PC-3 (cell line): Measurements from ENCODE around the gene NAGLU. TPM values are rescaled to one million over a fixed set of nuclear protein-coding genes. Genes with fewer than 3 reads are reported as not detected.

ENCODE experiments used
- ATAC-seq: fragments of 200-7000 bp; cut with Tn5 transposase; 2 replicates; pipeline ENCODE4 v1.9.1; 2020; ENCODE audit warnings: mild to moderate bottlenecking, moderate library complexity
- BruUV-seq: library from RNA; stranded (reverse); fragments of 400-500 nt; replicated peaks from 2 replicates; lab custom pipeline; 2021; lab: Mats Ljungman, UMichigan
- CTCF ChIA-PET: fragments of 300-600 bp; sonication (Branson Sonifier 250); formaldehyde crosslinking; loops from one replicate; lab custom pipeline; 2022; ENCODE audit warnings: antibody characterized with exemption; lab: Charles Lee
- POLR2A ChIA-PET: fragments of 300-600 bp; sonication (Branson Sonifier 250); formaldehyde crosslinking; loops from one replicate; lab custom pipeline; 2022; ENCODE audit warnings: antibody characterized with exemption; ENCODE audit not compliant: unreplicated experiment; lab: Charles Lee
- DNase-seq: peaks from one replicate; pipeline ENCODE4 v3.0.0-alpha.2; 2015
- H2AFZ ChIP-seq: fragments of 300-600 bp; sonication (generic); 2 replicates; pipeline ENCODE4 v1.6.0; 2016; ENCODE audit warnings: antibody characterized with exemption, low read length
- H3F3A ChIP-seq: fragments of 300-600 bp; sonication (generic); one replicate; pipeline ENCODE4 v1.6.0; 2017; ENCODE audit warnings: antibody characterized with exemption, low read length, control low read depth, mild to moderate bottlenecking; ENCODE audit not compliant: unreplicated experiment
- H3K27ac ChIP-seq: fragments of 300-600 bp; sonication (generic); 2 replicates; pipeline ENCODE4 v1.5.1; 2016; ENCODE audit warnings: mild to moderate bottlenecking, low read length
- H3K27me3 ChIP-seq: fragments of 300-600 bp; sonication (generic); 2 replicates; pipeline ENCODE4 v1.6.1; 2016; ENCODE audit warnings: low read length, mixed read lengths
- H3K36me3 ChIP-seq: fragments of 300-600 bp; sonication (generic); 2 replicates; pipeline ENCODE4 v1.6.1; 2016; ENCODE audit warnings: low read depth, mixed run types, low read length, mixed read lengths
- H3K4me1 ChIP-seq: fragments of 300-600 bp; sonication (generic); 2 replicates; pipeline ENCODE4 v1.5.1; 2016; ENCODE audit warnings: low read length; ENCODE audit not compliant: insufficient read depth
- H3K4me2 ChIP-seq: fragments of 300-600 bp; sonication (generic); 2 replicates; pipeline ENCODE4 v1.6.0; 2016; ENCODE audit warnings: low read length
- H3K4me3 ChIP-seq: fragments of 300-600 bp; sonication (generic); 2 replicates; pipeline ENCODE4 v1.5.1; 2016; ENCODE audit warnings: mild to moderate bottlenecking, low read length, mixed read lengths
- H3K79me2 ChIP-seq: fragments of 300-600 bp; sonication (generic); 2 replicates; pipeline ENCODE4 v1.6.1; 2017; ENCODE audit warnings: low read length, mixed read lengths
- H3K9ac ChIP-seq: fragments of 300-600 bp; sonication (generic); 2 replicates; pipeline ENCODE4 v1.6.0; 2016; ENCODE audit warnings: mild to moderate bottlenecking, low read length
- H3K9me2 ChIP-seq: fragments of 300-600 bp; sonication (generic); replicated peaks from 2 replicates; pipeline ENCODE4 v1.6.1; 2016; ENCODE audit warnings: mixed run types, low read length, mixed read lengths
- H3K9me3 ChIP-seq: fragments of 300-600 bp; sonication (generic); 2 replicates; pipeline ENCODE4 v1.6.1; 2016; ENCODE audit warnings: low read length, mixed read lengths
- H4K20me1 ChIP-seq: fragments of 300-600 bp; sonication (generic); 2 replicates; pipeline ENCODE4 v1.6.1; 2016; ENCODE audit warnings: low read length, mixed read lengths
- CTCF ChIP-seq: fragments of 300-600 bp; sonication (generic); conservative IDR thresholded peaks from 2 replicates; pipeline ENCODE4 v1.5.1; 2017; ENCODE audit warnings: antibody characterized with exemption, low read depth, mild to moderate bottlenecking, low read length
- EZH2 ChIP-seq: fragments of 300-600 bp; sonication (generic); IDR thresholded peaks from one replicate; pipeline ENCODE4 v1.6.1; 2017; ENCODE audit warnings: antibody characterized with exemption, mild to moderate bottlenecking, low read length; ENCODE audit not compliant: unreplicated experiment
- EZH2phosphoT487 ChIP-seq: fragments of 300-600 bp; sonication (generic); IDR thresholded peaks from 2 replicates; pipeline ENCODE4 v1.6.1; 2018; ENCODE audit warnings: mild to moderate bottlenecking, antibody characterized with exemption, low read length, borderline replicate concordance
- intact Hi-C: fragments of 100-400 bp; cut with micrococcal nuclease; formaldehyde crosslinking; loops from 2 replicates; pipeline ENCODE4 v1.9.0; 2023
- total RNA-seq: library from RNA; depleted of rRNA; stranded (reverse); fragments of >200 nt; gene quantifications from 2 replicates; pipeline ENCODE4 v1.2.3, GENCODE V29; 2014

The NAGLU gene
- total RNA-seq, 1 experiment from 2014 or later = 4.9 TPM

DNA sequence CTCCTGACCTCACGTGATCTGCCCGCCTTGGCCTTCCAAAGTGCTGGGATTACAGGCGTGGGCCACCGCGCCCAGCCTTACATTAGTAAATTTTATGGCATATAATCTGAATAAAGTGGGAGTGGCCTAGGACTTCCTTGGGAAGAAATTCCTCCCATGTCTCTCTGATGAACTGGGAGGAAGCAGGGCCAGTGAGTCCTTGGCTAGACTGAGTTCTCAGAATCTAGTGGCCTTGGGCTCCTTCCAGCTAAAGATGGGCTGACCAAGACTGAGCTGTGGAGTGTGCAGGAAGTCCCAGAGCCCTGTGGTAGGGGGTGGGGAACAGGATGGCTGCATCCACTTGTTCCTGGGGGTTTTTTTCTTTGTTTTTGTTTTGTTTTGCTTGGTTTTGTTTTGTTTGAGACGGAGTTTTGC is 10.0 kb upstream of the NAGLU start:
- H3K79me2 ChIP-seq = no peaks in the 10 kb centered on the region
- H3K4me2 ChIP-seq = no peak overlapping the region
- H3F3A ChIP-seq = no peaks in the 10 kb centered on the region
- ATAC-seq (no peak), DNase-seq (no peak)
- H3K9me2 ChIP-seq = no peaks in the 10 kb centered on the region
- no TSS peak for BruUV-seq
- H3K9ac ChIP-seq = no peak overlapping the region
- POLR2A ChIA-PET = no interaction called here
- H3K27ac ChIP-seq = no peak overlapping the region
- intact Hi-C loops = no loop called here
- H2AFZ ChIP-seq = no peak overlapping the region
- TF ChIP-seq EZH2phosphoT487 (no peak), EZH2 (no peak), CTCF (no peak)
- H3K4me1 ChIP-seq = peaks cover 7% of the 10 kb centered on the region
- no peaks in the 10 kb centered on the region for H3K9me3 ChIP-seq
- H4K20me1 ChIP-seq = no peaks in the 10 kb centered on the region
- no peaks in the 10 kb centered on the region for H3K36me3 ChIP-seq
- no peaks in the 10 kb centered on the region for H3K27me3 ChIP-seq
- H3K4me3 ChIP-seq = no peak overlapping the region
- CTCF ChIA-PET = no interaction called here

DNA sequence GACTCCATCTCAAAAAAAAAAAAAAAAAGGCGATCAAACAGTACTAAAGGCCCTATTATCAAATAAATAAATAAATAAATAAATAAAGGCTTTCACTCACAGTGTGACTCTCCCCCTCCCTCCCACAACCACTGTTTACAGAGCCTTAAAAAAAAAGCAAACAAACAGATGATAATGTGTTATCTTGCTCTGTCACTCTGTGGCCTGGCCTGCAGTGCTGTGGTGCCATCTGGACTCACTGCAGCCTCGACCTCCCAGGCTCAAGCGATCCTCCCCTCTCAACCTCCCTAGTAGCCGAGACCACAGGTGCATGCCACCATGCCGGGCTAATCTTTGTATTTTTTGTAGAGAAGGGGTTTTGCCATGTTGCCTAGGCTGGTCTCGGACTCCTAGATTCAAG is 8.1 kb upstream of the NAGLU start:
- Histone ChIP-seq H3K9ac (no peak overlapping the region), H3K27me3 (no peaks in the 10 kb centered on the region), H3K36me3 (no peaks in the 10 kb centered on the region), H3K79me2 (no peaks in the 10 kb centered on the region), H3K4me1 (peaks cover 3% of the 10 kb centered on the region; the same call in 1 of the 2 replicates), H4K20me1 (no peaks in the 10 kb centered on the region), H3K9me3 (no peaks in the 10 kb centered on the region), H3K27ac (no peak overlapping the region), H3F3A (no peaks in the 10 kb centered on the region), H2AFZ (no peak overlapping the region), H3K9me2 (no peaks in the 10 kb centered on the region), H3K4me3 (no peak overlapping the region), H3K4me2 (no peak overlapping the region)
- BruUV-seq = no TSS peak
- intact Hi-C loops = loop anchor here (1.0 kb wide), 1 partner anchor 461 kb away; no protein-coding TSS in a partner anchor
- no peak for ATAC-seq
- CTCF ChIA-PET = interaction anchor here (0.5 to 1.1 kb wide), 9 partner anchors 431 to 614 kb away, joined by 3 to 9 read pairs (median 5); partner anchors contain the start of gene ODAD4
- POLR2A ChIA-PET = no interaction called here
- no peak for DNase-seq
- no peak for TF ChIP-seq EZH2phosphoT487
- TF ChIP-seq EZH2 = no peak
- TF ChIP-seq CTCF = no peak

DNA sequence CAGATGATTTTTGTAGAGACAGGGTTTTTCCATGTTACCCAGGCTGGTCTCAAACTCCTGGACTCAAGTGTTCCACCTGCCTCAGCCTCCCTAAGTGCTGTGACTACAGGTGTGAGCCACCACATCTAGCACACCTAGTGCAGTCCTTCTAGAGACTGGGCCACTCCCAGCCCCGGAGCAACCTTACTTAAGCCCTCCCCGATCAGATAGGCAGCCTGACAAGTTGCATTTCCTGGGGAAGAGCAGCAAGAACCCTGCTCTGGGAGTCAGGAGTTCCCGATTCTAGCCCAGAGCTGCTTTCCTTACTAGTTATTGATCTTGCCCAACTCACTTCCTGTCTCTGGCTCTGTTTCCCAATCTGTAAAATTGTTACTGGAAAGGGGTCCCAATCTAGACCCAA is 7.0 kb upstream of the NAGLU start:
- ATAC-seq (no peak), DNase-seq (no peak)
- no TSS peak for BruUV-seq
- POLR2A ChIA-PET = no interaction called here
- Histone ChIP-seq H4K20me1 (no peaks in the 10 kb centered on the region), H3K9me2 (no peaks in the 10 kb centered on the region), H3K79me2 (no peaks in the 10 kb centered on the region), H3K36me3 (no peaks in the 10 kb centered on the region), H3K27ac (no peak overlapping the region), H3K9ac (no peak overlapping the region), H3K27me3 (no peaks in the 10 kb centered on the region), H3K4me2 (no peak overlapping the region), H3F3A (no peaks in the 10 kb centered on the region), H3K4me1 (peaks cover 3% of the 10 kb centered on the region; the same call in 1 of the 2 replicates), H3K9me3 (no peaks in the 10 kb centered on the region), H3K4me3 (no peak overlapping the region), H2AFZ (no peak overlapping the region)
- CTCF ChIA-PET = no interaction called here
- intact Hi-C loops = no loop called here
- TF ChIP-seq CTCF (no peak), EZH2phosphoT487 (no peak), EZH2 (no peak)
